ENCODE results near the gene DMRTC2.

DMRTC2 gene

DNA sequence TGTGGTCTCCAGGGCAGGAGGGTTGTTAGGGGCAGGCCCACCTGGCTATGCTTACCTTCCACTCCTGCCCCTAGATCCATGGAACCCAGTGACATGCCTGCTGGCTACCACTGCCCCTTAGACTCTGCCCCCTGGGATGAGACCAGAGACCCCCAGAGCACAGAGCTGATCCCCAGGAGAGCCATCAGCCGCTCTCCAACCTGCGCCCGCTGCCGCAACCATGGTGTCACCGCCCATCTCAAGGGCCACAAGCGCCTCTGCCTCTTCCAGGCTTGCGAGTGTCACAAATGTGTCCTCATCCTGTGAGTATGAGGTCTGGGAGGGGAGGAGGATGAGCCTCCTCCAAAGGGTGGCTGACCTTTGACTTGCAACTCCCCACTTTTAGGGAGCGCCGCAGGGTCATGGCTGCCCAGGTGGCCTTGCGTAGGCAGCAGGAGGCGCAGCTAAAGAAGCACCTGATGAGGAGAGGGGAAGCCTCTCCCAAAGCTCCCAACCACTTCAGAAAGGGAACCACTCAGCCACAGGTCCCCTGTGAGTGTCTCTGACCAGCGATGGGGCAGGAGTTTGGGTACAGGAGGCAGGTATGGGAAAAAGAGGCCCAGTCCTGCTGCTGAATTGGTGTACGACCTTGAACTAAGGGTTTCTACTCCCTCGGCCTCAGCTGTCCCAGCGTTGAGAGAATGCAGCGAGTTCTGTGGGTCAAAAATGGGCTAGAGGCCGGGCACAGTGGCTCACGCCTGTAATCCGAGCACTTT is 2.7 kb downstream of the DMRTC2 start:
- no peak for DNase-seq (ENCODE audit: low read depth)

- DNase-seq (ENCODE audit: low read depth) = no peak
These were observed 3.8 kb downstream of the DMRTC2 start for GRCh38 chr19:41848666-41849065.

DNA sequence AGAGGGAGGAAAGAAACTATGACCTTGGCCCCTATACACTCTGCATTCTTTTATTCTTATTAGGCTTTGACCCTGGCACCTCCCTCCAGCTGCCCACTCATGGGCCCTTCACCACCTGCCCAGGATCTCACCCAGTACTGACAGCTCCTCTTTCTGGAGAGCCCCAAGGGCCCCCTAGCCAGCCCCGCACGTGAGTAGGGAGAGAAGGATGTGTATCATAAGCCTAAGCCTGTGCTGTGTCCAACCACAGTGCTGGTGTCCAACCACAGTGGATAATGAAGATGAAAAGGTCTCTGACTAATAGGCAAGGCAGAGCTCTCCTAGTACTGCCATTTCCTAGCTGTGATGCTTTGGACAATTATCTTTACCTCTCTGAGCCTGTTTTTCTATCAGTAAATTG is 4.2 kb downstream of the DMRTC2 start:
- DNase-seq (ENCODE audit: low read depth) = no peak

DNA sequence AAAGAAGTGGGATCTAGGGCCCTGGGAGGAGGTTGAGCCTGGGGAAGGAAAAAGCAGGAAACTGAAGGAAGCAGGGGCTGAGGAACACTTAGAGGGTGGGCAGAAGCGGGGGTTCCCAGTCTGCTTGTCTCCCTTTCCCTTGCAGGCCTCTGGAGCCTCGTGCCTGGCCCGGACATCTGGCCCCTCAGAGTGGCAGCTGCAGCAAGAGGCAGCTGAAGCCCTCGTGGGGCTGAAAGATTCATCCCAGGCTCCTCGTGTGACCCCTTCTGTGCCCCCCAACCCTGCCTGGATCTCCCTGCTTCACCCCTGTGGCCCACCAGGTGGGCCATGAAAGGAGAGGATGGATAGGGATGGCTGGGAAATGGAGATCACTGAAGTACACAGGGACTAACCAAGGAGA is 5.5 kb downstream of the DMRTC2 start:
- no peak for DNase-seq (ENCODE audit: low read depth)

DNA sequence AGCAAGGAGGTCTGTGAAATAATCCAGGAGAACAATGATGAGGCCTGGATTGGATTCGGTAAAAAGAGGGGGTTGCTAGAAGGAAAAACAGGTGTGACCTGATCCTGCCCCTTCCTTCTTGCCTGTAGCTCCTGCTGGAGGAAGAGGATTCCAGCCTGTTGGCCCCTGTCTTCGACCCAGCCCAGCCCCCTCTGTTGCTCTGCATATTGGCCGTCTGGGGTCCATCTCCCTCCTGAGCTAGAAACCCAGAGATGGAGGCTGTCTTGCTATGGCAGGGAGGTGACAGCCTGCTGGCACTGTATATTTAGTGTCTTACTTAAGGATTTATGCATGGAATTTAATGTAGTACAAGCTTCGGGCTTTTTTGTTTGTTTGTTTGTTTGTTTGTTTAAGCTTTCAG is 6.6 kb downstream of the DMRTC2 start:
- no peak for DNase-seq (ENCODE audit: low read depth)

GRCh38 chr19:41853344-41853743 is 8.5 kb downstream of the DMRTC2 start:
- no peak for DNase-seq (ENCODE audit: low read depth)

- no peak for DNase-seq (ENCODE audit: low read depth)
These were observed 8.9 kb downstream of the DMRTC2 start for GRCh38 chr19:41853768-41854167.

DNA sequence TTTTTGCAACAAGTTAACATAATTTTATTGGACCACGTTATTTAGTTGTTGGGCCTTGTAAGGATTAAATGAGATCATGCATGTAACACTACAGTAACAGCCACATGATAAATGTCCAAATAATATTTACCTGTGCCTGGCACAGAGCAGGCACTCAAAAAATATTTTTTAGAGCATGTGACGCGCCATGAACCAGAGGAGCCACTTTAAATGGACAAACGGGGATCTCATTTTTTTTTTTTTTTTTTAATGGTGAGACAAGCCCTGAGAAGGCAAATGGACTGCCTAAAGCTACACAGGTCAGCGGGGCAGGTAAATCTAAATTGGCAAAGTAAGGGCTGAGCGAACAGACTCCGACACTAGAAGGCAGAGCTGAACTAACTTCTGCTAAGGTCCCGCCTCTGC is 14.4 kb downstream of the DMRTC2 start:
- DNase-seq (ENCODE audit: low read depth) = no peak

DNA sequence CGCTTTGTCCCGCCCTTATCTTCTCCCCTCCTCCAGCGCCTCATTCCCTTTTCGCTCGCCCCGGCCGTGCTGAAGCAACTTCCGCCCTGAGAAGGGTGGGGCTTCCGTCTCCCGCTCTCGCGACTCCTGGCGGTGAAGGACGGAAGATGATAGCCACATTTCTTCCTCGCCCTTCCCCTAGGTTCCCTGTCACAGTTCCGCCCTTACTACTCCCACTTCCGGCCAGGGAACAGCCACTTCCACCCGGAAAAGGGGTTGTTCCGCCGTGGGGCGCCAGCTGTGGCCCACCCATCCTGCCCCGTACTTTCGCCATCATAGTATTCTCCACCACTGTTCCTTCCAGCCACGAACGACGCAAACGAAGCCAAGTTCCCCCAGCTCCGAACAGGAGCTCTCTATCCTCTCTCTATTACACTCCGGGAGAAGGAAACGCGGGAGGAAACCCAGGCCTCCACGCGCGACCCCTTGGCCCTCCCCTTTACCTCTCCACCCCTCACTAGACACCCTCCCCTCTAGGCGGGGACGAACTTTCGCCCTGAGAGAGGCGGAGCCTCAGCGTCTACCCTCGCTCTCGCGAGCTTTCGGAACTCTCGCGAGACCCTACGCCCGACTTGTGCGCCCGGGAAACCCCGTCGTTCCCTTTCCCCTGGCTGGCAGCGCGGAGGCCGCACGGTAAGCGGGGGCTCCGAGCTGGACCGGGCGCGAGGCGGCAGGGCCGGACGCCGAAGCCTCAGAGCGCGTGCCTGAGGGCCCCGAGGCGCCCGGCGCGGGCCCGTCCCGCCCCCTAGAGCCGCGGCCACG is 15.0 kb downstream of the DMRTC2 start, which contains the start of gene RPS19:
Gene RPS19, plus strand, starts transcription at position 638 of the 801 bp plus-strand sequence. CDS start 520 bp downstream, outside the sequence.
- peak; percentile 97 for DNase-seq (ENCODE audit: low read depth)

GRCh38 chr19:41860419-41861115 is 15.7 kb downstream of the DMRTC2 start:
- no peak for DNase-seq (ENCODE audit: low read depth)

GRCh38 chr19:41861116-41861768 is 16.4 kb downstream of the DMRTC2 start:
- DNase-seq (ENCODE audit: low read depth) = no peak

DNA sequence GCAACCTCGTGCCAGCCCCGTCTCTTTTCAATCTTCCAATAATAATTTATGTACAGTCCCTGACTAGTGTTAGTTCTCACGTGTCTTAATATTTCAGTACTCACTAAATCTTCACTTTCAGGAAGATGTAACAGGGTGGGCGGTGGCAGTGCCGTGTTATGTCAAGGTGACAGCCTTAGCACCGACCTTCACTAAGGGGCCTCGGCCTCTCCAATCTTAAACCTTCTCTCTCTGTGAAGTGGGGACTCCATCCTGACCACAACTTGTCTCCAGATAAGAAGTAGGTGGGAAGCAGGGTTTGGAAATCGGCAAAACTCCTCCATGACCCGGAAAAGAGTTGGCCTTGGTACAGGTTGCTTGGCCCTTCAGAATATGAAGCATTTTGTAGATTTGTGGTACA is 17.0 kb downstream of the DMRTC2 start:
- no peak for DNase-seq (ENCODE audit: low read depth)

- no peak for DNase-seq (ENCODE audit: low read depth)
These were observed 17.7 kb downstream of the DMRTC2 start for GRCh38 chr19:41862445-41862986.

GRCh38 chr19:41863209-41863931 is 18.5 kb downstream of the DMRTC2 start:
- DNase-seq (ENCODE audit: low read depth) = no peak

DNA sequence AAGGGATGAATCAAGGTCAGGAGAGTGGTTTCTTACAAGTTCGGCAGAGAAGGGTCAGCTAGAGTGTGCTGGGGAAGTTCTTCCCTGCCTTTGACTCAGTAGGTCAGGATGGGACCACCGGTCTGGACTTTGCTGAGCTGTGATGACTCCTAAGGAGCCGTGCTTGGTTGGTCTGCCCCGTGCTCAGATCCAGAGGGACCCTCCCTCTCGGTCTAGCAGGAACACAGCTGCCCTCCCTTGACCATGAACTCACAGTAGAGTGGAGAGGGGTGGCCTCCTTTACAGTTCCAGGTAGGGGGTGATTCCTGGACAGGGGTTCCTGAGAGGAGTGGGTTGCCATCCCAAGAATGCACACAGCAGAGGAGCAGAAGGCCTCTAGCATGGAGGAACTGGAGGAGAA is 19.5 kb downstream of the DMRTC2 start:
- no peak for DNase-seq (ENCODE audit: low read depth)

DNA sequence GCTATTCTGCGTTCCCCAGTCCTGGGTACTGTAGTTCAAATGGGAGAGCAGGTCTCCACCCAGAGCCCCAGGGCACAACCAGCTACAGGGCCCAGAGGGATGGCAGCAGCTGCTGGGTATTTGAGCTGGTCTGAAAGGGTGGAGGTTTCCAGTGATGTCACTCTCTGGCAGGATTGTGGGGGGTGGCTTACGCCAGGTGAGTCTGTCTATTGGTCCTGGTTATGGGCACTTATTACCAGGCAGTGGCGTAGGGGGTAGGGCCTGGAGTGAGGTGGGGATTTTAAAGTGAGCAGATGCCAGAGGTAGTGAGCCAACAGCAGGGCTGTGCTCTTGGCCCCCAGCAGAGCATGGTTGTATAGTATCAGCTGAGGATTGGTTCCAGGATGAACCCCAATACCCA is 21.4 kb downstream of the DMRTC2 start:
- no peak for DNase-seq (ENCODE audit: low read depth)

DNA sequence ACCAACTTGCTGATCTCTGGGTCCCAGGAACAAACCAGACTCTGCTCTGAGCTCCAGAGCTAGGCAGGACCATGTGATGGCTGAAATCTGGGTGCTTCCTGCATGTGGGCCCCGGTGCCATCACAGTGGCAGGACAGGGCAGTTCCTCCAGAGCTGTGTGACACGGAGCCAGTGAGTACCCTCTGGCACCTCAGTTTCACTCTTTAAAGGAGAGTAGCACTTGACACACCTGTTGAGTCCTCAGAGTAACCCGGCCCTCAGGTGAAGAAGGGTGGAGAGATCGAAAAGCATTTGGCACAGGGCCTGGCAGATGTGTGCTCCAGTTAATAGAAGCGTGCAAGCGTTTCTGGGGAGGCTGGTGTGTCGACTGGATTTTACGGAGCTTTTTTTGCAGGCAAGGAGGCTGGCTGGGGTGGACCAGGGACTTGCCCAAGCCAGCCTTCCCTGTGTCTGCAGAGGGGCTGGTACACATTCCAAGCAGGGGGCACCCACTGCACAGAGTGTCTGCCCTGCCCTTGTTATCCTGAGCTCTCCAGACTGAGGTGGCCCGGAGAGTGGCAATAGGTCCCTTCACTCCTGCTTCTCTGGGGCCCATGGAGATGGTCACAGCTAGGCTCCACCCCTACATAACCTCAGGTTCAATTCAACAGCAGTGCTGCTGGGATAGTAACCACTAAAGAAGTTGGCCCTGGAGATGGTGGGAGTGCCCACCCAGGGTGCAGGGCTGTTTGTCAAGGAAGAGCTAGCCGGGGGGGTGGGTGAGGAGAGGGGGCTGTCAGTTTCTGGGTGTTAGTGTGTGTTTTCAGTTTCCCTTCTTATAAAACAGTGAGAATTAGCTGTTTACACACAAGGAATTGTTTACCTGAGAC is 23.5 kb downstream of the DMRTC2 start:
- DNase-seq (ENCODE audit: low read depth) = no peak

DNA sequence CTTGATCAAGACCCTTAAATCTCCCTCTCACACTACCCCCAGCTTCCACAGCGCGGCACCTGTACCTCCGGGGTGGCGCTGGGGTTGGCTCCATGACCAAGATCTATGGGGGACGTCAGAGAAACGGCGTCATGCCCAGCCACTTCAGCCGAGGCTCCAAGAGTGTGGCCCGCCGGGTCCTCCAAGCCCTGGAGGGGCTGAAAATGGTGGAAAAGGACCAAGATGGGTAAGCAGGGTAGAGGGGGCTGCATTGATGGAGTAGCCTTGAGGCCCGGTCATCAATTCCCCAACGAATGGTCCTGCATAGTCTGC is 24.1 kb downstream of the DMRTC2 start:
- DNase-seq (ENCODE audit: low read depth) = no peak

- DNase-seq (ENCODE audit: low read depth) = no peak
These were observed 24.6 kb downstream of the DMRTC2 start for GRCh38 chr19:41869374-41869955.

- DNase-seq (ENCODE audit: low read depth) = no peak
These were observed 25.6 kb downstream of the DMRTC2 start for GRCh38 chr19:41870401-41870873.
